ENCODE data around the gene IRX4. TPM values are rescaled to one million over a fixed set of nuclear protein-coding genes. Genes with fewer than 3 reads are reported as not detected.

Gene IRX4
- total and polyA plus RNA-seq, 2 of the 4 experiments (the other 2 are of a cell fraction), result not detected

- BruUV-seq (replicated peaks), result no TSS peak
- WGBS, 2 experiments (ENCODE audit: extremely low coverage in 2 of 2, insufficient read length in 1 of 2), result 0% methylated on average over 14 of the region's 36 CpGs; no CpG with 5 or more reads in 1 of the 2 experiments
Observed at GRCh38 chr5:1874771-1875220, 7.9 kb downstream of the IRX4 start.

More at GRCh38 chr5:1874771-1875220, 7.9 kb downstream of the IRX4 start:
- ChIA-PET CTCF (interaction anchor here (0.6 kb wide), 1 partner anchor 525 kb away, joined by 3 read pairs; no protein-coding TSS in a partner anchor), POLR2A (ENCODE audit: unreplicated experiment) (interaction anchor here (0.7 kb wide), 1 partner anchor 19 kb away, joined by 6 read pairs; no protein-coding TSS in a partner anchor)
- intact Hi-C loops (cut with micrococcal nuclease) (no loop called here), in situ Hi-C loops (cut with MboI; ENCODE audit: low sequenced_read_pairs) (no loop called here), dilution Hi-C loops (cut with HindIII; ENCODE audit: low sequenced_read_pairs, unreplicated experiment) (no loop called here)
- H4K20me1 ChIP-seq (ENCODE audit: insufficient read depth, low read length), result no peaks in the 10 kb centered on the region
- H3K56ac ChIP-seq (ENCODE audit: extremely low read depth, insufficient read depth, low read length), result no peak overlapping the region
- no peak overlapping the region for H2BK120ac ChIP-seq (ENCODE audit: low read depth, low read length)
- TF ChIP-seq ELK1 (IDR thresholded peaks at IDR 0.05; ENCODE audit: borderline replicate concordance, low read depth, low read length) (no peak), MAFK (IDR thresholded peaks at IDR 0.05; ENCODE audit: low read depth, low read length) (no peak)
- TF ChIP-seq, protein P1, sequence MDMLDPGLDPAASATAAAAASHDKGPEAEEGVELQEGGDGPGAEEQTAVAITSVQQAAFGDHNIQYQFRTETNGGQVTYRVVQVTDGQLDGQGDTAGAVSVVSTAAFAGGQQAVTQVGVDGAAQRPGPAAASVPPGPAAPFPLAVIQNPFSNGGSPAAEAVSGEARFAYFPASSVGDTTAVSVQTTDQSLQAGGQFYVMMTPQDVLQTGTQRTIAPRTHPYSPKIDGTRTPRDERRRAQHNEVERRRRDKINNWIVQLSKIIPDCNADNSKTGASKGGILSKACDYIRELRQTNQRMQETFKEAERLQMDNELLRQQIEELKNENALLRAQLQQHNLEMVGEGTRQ (IDR thresholded peaks at IDR 0.05; ENCODE audit: low read depth, low read length), result no peak
- H2AK5ac ChIP-seq (ENCODE audit: low read depth, low read length), result no peak overlapping the region
- H3K27me3 ChIP-seq (ENCODE audit: control insufficient read depth, insufficient read depth, low read length), result peaks cover 71% of the 10 kb centered on the region
- peaks cover 6% of the 10 kb centered on the region; the same call in 1 of the 2 replicates for H3K9me3 ChIP-seq (ENCODE audit: control insufficient read depth, insufficient read depth, low read length)
- H4K91ac ChIP-seq (ENCODE audit: insufficient read depth, low read depth, low read length), result no peak overlapping the region
- no peak overlapping the region for H2AK9ac ChIP-seq (replicated peaks; ENCODE audit: low read depth, low read length, poor library complexity)
- no peak overlapping the region for H2AFZ ChIP-seq (replicated peaks; ENCODE audit: low read length, poor library complexity)
- ATAC-seq (ENCODE audit: low read depth) (no peak), DNase-seq (no peak)
- no peaks in the 10 kb centered on the region for H3K9me1 ChIP-seq (ENCODE audit: insufficient read depth, low read length)
- H3K4me3 ChIP-seq (ENCODE audit: insufficient read depth, low read depth, low read length), result no peak overlapping the region
- H3K23ac ChIP-seq (ENCODE audit: low read depth, low read length), result no peak overlapping the region
- H3K18ac ChIP-seq (ENCODE audit: low read depth, low read length), result no peak overlapping the region
- no peak overlapping the region for H3K27ac ChIP-seq (ENCODE audit: insufficient read depth, low read length)
- H2BK15ac ChIP-seq (ENCODE audit: low read depth, low read length), result no peak overlapping the region
- H3K36me3 ChIP-seq (ENCODE audit: control insufficient read depth, insufficient read depth, low read length), result no peaks in the 10 kb centered on the region
- H3K79me1 ChIP-seq (ENCODE audit: low read depth in 1 of 2, low read length in 2 of 2), result no peaks in the 10 kb centered on the region
- no peak overlapping the region for H3K4ac ChIP-seq (ENCODE audit: low read depth, low read length)
- no peak overlapping the region for H3K14ac ChIP-seq (replicated peaks; ENCODE audit: low read depth, low read length)
- H4K5ac ChIP-seq (ENCODE audit: low read depth, low read length), result no peak overlapping the region
- H3K4me2 ChIP-seq (ENCODE audit: low read depth, low read length), result no peak overlapping the region
- no peak overlapping the region for H2BK5ac ChIP-seq (ENCODE audit: low read depth, low read length, poor library complexity, severe bottlenecking)
- H2BK20ac ChIP-seq (ENCODE audit: low read depth, low read length), result no peak overlapping the region
- H3K4me1 ChIP-seq (ENCODE audit: control insufficient read depth, insufficient read depth, low read length), result no peaks in the 10 kb centered on the region; the same call in 1 of the 2 replicates
- no peak overlapping the region for H4K8ac ChIP-seq (ENCODE audit: low read depth in 2 of 2, low read length in 2 of 2)
- H3K9ac ChIP-seq (ENCODE audit: low read depth, low read length), result no peak overlapping the region
